ENCODE measurements around the gene GALNT18.

The GALNT18 gene

DNA sequence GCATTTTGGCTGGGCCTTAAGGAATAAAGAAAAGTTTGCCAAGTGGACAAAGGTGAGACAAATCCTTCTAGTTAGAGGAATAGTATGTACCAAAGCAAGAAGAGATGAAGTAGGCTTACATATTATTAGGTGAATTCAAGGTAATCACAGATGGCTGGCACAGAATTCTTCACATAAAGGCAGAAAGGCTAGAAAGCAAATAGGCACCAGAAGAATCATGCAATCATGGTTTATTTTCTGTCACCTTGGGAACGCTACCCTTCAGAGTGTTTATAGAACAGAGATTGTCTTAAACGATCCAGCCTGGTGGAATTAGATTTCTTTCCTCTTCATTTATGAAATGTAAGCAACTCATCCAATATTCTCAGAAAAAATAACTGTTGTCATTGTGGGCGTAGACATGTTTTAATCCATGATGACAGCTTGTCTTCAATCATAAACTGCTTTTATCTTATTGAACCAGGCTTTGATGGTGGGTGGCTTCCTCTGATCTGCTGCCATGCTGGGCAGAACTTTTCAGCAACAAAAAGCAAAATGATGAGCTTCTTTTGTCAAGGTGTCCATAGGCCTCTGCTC, 219.8 kb downstream of the GALNT18 start:
- DNase-seq, result no peak

DNA sequence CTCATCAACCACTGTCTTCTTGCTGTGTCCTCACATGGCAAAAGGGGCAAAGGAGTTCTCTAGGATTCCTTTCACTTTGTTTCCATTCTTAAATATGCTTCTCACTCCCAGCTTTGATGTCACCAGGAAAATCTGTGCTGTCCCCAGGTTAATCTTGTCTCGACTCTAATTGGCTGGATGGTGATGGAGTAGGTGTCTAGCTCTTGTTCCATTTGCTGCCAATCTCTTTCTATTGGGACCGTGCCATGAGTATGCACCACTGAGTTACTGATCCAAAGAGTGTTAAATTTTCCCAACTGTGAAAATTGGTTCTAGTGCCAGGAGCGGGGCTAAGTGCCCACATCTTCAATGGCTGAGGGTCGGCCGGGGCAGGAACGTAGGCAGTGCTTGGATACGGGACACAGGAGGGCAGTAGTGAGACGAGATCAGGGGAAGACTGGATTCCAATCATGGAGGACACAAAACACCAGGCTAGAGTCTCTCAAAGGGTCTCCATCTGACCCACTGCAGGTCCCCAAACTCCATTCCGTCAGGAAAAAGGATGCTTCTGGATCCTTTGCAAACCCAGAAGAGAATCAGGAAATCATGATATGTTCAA, 221.1 kb downstream of the GALNT18 start:
- DNase-seq, result no peak

DNA sequence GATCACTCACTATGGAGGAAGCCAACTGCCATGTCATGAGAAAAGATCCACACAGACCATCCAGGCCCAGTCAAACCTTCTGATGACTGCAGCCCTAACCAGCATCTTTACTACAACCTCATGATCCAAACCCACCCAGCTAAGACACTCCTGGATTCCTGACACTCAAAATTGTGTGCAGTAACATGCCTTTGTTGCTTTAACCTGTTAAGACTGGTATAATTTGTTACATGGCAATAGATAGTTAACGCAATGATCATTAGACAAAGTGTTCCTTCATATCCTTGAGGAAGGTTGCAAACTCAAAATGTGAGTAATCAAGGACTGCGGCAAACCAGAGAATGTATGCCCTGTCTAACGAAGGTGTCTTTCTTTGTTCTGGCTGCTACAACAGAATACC, 221.7 kb downstream of the GALNT18 start:
- no peak for DNase-seq

GRCh38 chr11:11397781-11398180, 224.0 kb downstream of the GALNT18 start:
- DNase-seq, result no peak

DNA sequence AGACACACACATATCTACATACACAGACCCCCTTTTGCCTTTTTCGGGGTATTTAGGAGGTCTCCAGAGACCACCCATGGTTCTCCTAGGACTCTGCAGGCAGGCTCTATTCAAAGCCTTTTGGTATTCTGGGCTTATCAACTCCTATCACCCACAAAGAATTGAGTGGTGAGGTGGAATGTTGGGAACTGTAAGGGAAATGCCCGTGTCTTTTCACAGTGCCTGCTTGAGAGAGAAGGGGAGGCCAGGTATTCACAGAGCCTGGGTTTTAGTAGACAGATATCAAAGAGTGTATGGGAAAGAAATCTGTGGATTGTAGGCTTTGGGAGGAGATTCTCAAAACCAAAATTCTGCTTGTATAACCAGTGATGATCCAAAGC, 224.8 kb downstream of the GALNT18 start:
- DNase-seq, result no peak

- DNase-seq, result no peak
Observed at GRCh38 chr11:11396301-11397035, 225.3 kb downstream of the GALNT18 start.

- no peak for DNase-seq
Observed at GRCh38 chr11:11395126-11395525, 226.7 kb downstream of the GALNT18 start.

GRCh38 chr11:11394241-11394640, 227.6 kb downstream of the GALNT18 start:
- DNase-seq, result no peak

DNA sequence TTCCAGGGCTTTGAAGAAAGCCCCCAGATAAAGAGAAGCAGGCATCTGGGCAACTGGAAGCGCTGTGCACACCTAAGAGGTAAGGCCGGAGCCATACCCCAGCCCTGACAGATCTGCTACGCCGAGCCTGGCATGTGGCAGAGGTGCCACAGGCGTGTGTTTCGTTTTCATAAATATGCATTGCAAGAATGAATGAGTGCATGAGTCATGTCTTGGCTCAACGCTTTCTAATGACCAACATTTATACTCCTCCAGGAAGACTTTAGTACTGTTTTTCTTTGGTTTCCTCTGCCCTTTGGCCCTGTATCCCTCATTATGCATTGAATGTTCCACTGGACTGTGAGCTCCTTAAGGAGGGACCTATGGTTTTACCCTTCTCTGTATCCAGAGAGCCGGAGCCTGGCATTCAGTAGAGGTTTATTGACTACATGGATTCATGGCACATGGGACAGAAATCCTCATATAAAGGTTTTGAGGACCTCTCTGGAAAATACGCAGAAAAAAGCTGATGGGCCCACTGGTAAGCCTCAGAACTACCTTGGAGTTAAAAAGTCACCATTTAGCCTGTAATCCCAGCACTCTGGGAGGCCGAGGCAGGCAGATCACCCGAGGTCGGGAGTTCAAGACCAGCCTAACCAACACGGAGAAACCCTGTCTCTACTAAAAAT, 229.9 kb downstream of the GALNT18 start:
- DNase-seq, result no peak

DNA sequence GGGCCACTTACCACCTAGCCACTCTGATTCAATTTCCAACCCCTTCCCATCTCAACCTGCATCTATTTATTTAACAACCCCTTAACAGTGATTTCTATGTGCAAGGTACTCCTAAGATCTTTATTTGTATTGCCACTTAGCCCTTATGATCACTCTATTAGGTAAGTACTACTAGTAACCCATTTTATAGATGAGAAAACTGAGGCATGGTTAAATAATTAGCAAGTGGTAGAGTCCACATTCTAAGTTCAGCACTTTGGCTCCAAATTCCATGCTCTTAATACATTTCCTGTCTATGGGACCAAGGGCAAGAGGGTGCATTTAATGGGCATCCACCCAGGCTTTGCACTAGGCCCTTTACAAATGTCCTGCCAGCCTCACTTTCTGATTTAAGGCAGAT, 230.6 kb downstream of the GALNT18 start:
- no peak for DNase-seq

- no peak for DNase-seq
Observed at GRCh38 chr11:11390068-11390771, 231.6 kb downstream of the GALNT18 start.

DNA sequence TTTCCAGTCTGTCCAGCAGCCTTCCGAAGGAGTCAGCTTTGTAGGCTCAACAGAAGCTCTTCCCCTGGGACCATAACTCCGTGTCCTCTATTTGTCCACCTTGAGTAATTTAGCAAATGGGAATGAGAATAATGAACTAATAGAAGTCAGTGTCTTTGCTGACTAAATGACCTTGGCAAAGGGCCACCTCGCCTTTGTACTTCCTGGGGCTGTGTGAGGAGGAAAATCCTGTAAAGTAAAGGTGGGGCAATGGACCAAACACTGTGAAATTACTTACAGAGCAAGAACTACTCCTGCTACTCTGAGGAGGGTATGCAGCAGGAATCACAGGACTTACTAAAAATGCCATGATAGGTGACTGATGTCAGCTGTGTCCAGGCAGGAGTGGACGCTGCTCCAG, 232.6 kb downstream of the GALNT18 start:
- no peak for DNase-seq

GRCh38 chr11:11387622-11388305, 234.0 kb downstream of the GALNT18 start:
- no peak for DNase-seq

GRCh38 chr11:11387207-11387606, 234.6 kb downstream of the GALNT18 start:
- DNase-seq, result no peak

- DNase-seq, result no peak
Observed at GRCh38 chr11:11384829-11385228, 237.0 kb downstream of the GALNT18 start.

- DNase-seq, result no peak
Observed at GRCh38 chr11:11383995-11384394, 237.8 kb downstream of the GALNT18 start.

GRCh38 chr11:11382858-11383532, 238.8 kb downstream of the GALNT18 start:
- no peak for DNase-seq

- DNase-seq, result no peak
Observed at GRCh38 chr11:11381471-11382105, 240.2 kb downstream of the GALNT18 start.

DNA sequence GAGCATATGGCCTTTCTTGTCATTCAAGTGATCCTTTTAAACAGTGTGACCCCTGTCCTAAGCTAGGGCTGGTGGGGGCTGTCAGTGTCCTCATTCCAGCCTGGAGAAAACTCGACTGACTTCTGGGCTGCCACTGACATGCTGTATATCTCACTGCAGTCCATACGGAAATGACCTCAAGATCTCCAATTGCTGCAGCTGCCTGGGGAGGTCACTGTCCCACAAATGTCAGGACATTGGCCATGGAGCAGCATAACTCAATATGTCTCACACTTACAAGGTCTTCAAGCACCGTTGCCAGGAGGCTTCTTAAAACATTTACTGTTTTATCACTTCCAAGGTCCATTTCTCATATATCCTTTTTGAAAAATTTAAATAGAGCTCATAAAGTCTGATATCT, 240.9 kb downstream of the GALNT18 start:
- DNase-seq, result no peak

- DNase-seq, result no peak
Observed at GRCh38 chr11:11380340-11380739, 241.5 kb downstream of the GALNT18 start.

GRCh38 chr11:11379661-11380060, 242.1 kb downstream of the GALNT18 start:
- no peak for DNase-seq

All from activated CD4-positive, alpha-beta T cell treated with anti-CD3 and anti-CD28 coated beads for 48 hours (primary cell).